ENCODE measurements around the gene GTF3C4.

Gene GTF3C4

GRCh38 chr9:132722564-132723065, 52.4 kb downstream of the GTF3C4 start:
- DNase-seq (ENCODE audit: low read depth, low spot score): no peak
- Histone ChIP-seq H3K9ac (ENCODE audit: insufficient read length, low read depth) (no peak overlapping the region), H3K4me3 (ENCODE audit: insufficient read length, low read depth) (no peak overlapping the region), H3K4me1 (ENCODE audit: insufficient read depth, insufficient read length) (peaks cover 16% of the 10 kb centered on the region), H3K9me3 (ENCODE audit: insufficient read depth, low read length) (no peaks in the 10 kb centered on the region), H3K27me3 (ENCODE audit: insufficient read depth, insufficient read length) (no peaks in the 10 kb centered on the region), H3K36me3 (ENCODE audit: insufficient read depth, insufficient read length, low read length) (no peaks in the 10 kb centered on the region)
- TF ChIP-seq ZNF274 (IDR thresholded peaks at IDR 0.05; ENCODE audit: low read depth, low read length) (no peak), SUZ12 (IDR thresholded peaks at IDR 0.05; ENCODE audit: extremely low read depth, insufficient read depth, insufficient read length) (no peak), YY1 (IDR thresholded peaks at IDR 0.05; ENCODE audit: insufficient read depth, insufficient read length) (no peak)

- peaks cover 16% of the 10 kb centered on the region for H3K4me1 ChIP-seq (ENCODE audit: insufficient read depth, insufficient read length)
- no peaks in the 10 kb centered on the region for H3K36me3 ChIP-seq (ENCODE audit: insufficient read depth, insufficient read length, low read length)
- H3K4me3 ChIP-seq (ENCODE audit: insufficient read length, low read depth): no peak overlapping the region
- TF ChIP-seq SUZ12 (IDR thresholded peaks at IDR 0.05; ENCODE audit: extremely low read depth, insufficient read depth, insufficient read length) (no peak), YY1 (IDR thresholded peaks at IDR 0.05; ENCODE audit: insufficient read depth, insufficient read length) (no peak), ZNF274 (IDR thresholded peaks at IDR 0.05; ENCODE audit: low read depth, low read length) (no peak)
- no peaks in the 10 kb centered on the region for H3K27me3 ChIP-seq (ENCODE audit: insufficient read depth, insufficient read length)
- H3K9ac ChIP-seq (ENCODE audit: insufficient read length, low read depth): no peak overlapping the region
- H3K9me3 ChIP-seq (ENCODE audit: insufficient read depth, low read length): no peaks in the 10 kb centered on the region
- no peak for DNase-seq (ENCODE audit: low read depth, low spot score)
Measured at GRCh38 chr9:132723809-132724208, 53.5 kb downstream of the GTF3C4 start.

- H3K9ac ChIP-seq (ENCODE audit: insufficient read length, low read depth): no peak overlapping the region
- no peak for DNase-seq (ENCODE audit: low read depth, low spot score)
- no peaks in the 10 kb centered on the region for H3K9me3 ChIP-seq (ENCODE audit: insufficient read depth, low read length)
- H3K36me3 ChIP-seq (ENCODE audit: insufficient read depth, insufficient read length, low read length): no peaks in the 10 kb centered on the region
- TF ChIP-seq SUZ12 (IDR thresholded peaks at IDR 0.05; ENCODE audit: extremely low read depth, insufficient read depth, insufficient read length): no peak
- no peak for TF ChIP-seq ZNF274 (IDR thresholded peaks at IDR 0.05; ENCODE audit: low read depth, low read length)
- no peak for TF ChIP-seq YY1 (IDR thresholded peaks at IDR 0.05; ENCODE audit: insufficient read depth, insufficient read length)
- H3K4me1 ChIP-seq (ENCODE audit: insufficient read depth, insufficient read length): peaks cover 14% of the 10 kb centered on the region
- H3K4me3 ChIP-seq (ENCODE audit: insufficient read length, low read depth): no peak overlapping the region
- no peaks in the 10 kb centered on the region for H3K27me3 ChIP-seq (ENCODE audit: insufficient read depth, insufficient read length)
Measured at GRCh38 chr9:132725306-132725705, 55.0 kb downstream of the GTF3C4 start.

- no peaks in the 10 kb centered on the region for H3K9me3 ChIP-seq (ENCODE audit: insufficient read depth, low read length)
- H3K36me3 ChIP-seq (ENCODE audit: insufficient read depth, insufficient read length, low read length): no peaks in the 10 kb centered on the region
- DNase-seq (ENCODE audit: low read depth, low spot score): no peak
- no peaks in the 10 kb centered on the region for H3K27me3 ChIP-seq (ENCODE audit: insufficient read depth, insufficient read length)
- peaks cover 14% of the 10 kb centered on the region for H3K4me1 ChIP-seq (ENCODE audit: insufficient read depth, insufficient read length)
- H3K9ac ChIP-seq (ENCODE audit: insufficient read length, low read depth): no peak overlapping the region
- TF ChIP-seq YY1 (IDR thresholded peaks at IDR 0.05; ENCODE audit: insufficient read depth, insufficient read length) (no peak), SUZ12 (IDR thresholded peaks at IDR 0.05; ENCODE audit: extremely low read depth, insufficient read depth, insufficient read length) (no peak), ZNF274 (IDR thresholded peaks at IDR 0.05; ENCODE audit: low read depth, low read length) (no peak)
- H3K4me3 ChIP-seq (ENCODE audit: insufficient read length, low read depth): no peak overlapping the region
Measured at GRCh38 chr9:132726576-132727130, 56.4 kb downstream of the GTF3C4 start.

- no peak for TF ChIP-seq YY1 (IDR thresholded peaks at IDR 0.05; ENCODE audit: insufficient read depth, insufficient read length)
- no peak for TF ChIP-seq SUZ12 (IDR thresholded peaks at IDR 0.05; ENCODE audit: extremely low read depth, insufficient read depth, insufficient read length)
- no peak for TF ChIP-seq ZNF274 (IDR thresholded peaks at IDR 0.05; ENCODE audit: low read depth, low read length)
- DNase-seq (ENCODE audit: low read depth, low spot score): no peak
- no peaks in the 10 kb centered on the region for H3K9me3 ChIP-seq (ENCODE audit: insufficient read depth, low read length)
- no peaks in the 10 kb centered on the region for H3K27me3 ChIP-seq (ENCODE audit: insufficient read depth, insufficient read length)
- no peak overlapping the region for H3K4me3 ChIP-seq (ENCODE audit: insufficient read length, low read depth)
- no peak overlapping the region for H3K9ac ChIP-seq (ENCODE audit: insufficient read length, low read depth)
- peaks cover 14% of the 10 kb centered on the region for H3K4me1 ChIP-seq (ENCODE audit: insufficient read depth, insufficient read length)
- no peaks in the 10 kb centered on the region for H3K36me3 ChIP-seq (ENCODE audit: insufficient read depth, insufficient read length, low read length)
Measured at GRCh38 chr9:132728071-132728470, 57.8 kb downstream of the GTF3C4 start.

GRCh38 chr9:132728497-132728896, 58.2 kb downstream of the GTF3C4 start:
- Histone ChIP-seq H3K4me3 (ENCODE audit: insufficient read length, low read depth) (no peak overlapping the region), H3K27me3 (ENCODE audit: insufficient read depth, insufficient read length) (no peaks in the 10 kb centered on the region), H3K36me3 (ENCODE audit: insufficient read depth, insufficient read length, low read length) (no peaks in the 10 kb centered on the region), H3K4me1 (ENCODE audit: insufficient read depth, insufficient read length) (peaks cover 13% of the 10 kb centered on the region), H3K9me3 (ENCODE audit: insufficient read depth, low read length) (no peaks in the 10 kb centered on the region), H3K9ac (ENCODE audit: insufficient read length, low read depth) (no peak overlapping the region)
- TF ChIP-seq YY1 (IDR thresholded peaks at IDR 0.05; ENCODE audit: insufficient read depth, insufficient read length) (no peak), SUZ12 (IDR thresholded peaks at IDR 0.05; ENCODE audit: extremely low read depth, insufficient read depth, insufficient read length) (no peak), ZNF274 (IDR thresholded peaks at IDR 0.05; ENCODE audit: low read depth, low read length) (no peak)
- DNase-seq (ENCODE audit: low read depth, low spot score): no peak

GRCh38 chr9:132729235-132729890, 59.1 kb downstream of the GTF3C4 start:
- Histone ChIP-seq H3K4me1 (ENCODE audit: insufficient read depth, insufficient read length) (peaks cover 5% of the 10 kb centered on the region), H3K9ac (ENCODE audit: insufficient read length, low read depth) (no peak overlapping the region)
- DNase-seq (ENCODE audit: low read depth, low spot score): no peak

More at GRCh38 chr9:132729235-132729890, 59.1 kb downstream of the GTF3C4 start:
- Histone ChIP-seq H3K27me3 (ENCODE audit: insufficient read depth, insufficient read length) (no peaks in the 10 kb centered on the region), H3K36me3 (ENCODE audit: insufficient read depth, insufficient read length, low read length) (no peaks in the 10 kb centered on the region), H3K9me3 (ENCODE audit: insufficient read depth, low read length) (no peaks in the 10 kb centered on the region), H3K4me3 (ENCODE audit: insufficient read length, low read depth) (no peak overlapping the region)
- TF ChIP-seq YY1 (IDR thresholded peaks at IDR 0.05; ENCODE audit: insufficient read depth, insufficient read length) (no peak), ZNF274 (IDR thresholded peaks at IDR 0.05; ENCODE audit: low read depth, low read length) (no peak), SUZ12 (IDR thresholded peaks at IDR 0.05; ENCODE audit: extremely low read depth, insufficient read depth, insufficient read length) (no peak)
